Left ventricle myocardium inferior (tissue), 1 donor: ENCODE data around the gene TDRD12. TPM values are rescaled to one million over a fixed set of nuclear protein-coding genes. Genes with fewer than 3 reads are reported as not detected.

Experiments
- DNase-seq: peaks from one replicate; pipeline ENCODE4 v3.0.0-alpha.2; 2020
- H3K27ac ChIP-seq: fragments of 200-600 bp; replicated peaks from 2 replicates; pipeline ENCODE4 v1.8.0; 2021
- H3K27me3 ChIP-seq: fragments of 200-600 bp; 2 replicates; pipeline ENCODE4 v1.8.0; 2021; ENCODE audit warnings: low read depth
- H3K36me3 ChIP-seq: fragments of 200-600 bp; 2 replicates; pipeline ENCODE4 v1.8.0; 2021
- H3K4me1 ChIP-seq: fragments of 200-600 bp; 2 replicates; pipeline ENCODE4 v1.8.0; 2021
- H3K4me3 ChIP-seq: fragments of 200-600 bp; 2 replicates; pipeline ENCODE4 v1.8.0; 2021; ENCODE audit warnings: mild to moderate bottlenecking, moderate library complexity
- H3K9me3 ChIP-seq: fragments of 200-600 bp; replicated peaks from 2 replicates; pipeline ENCODE4 v1.8.0; 2021
- CTCF ChIP-seq: fragments of 200-600 bp; IDR thresholded peaks from 2 replicates; pipeline ENCODE4 v1.8.0; 2021; ENCODE audit warnings: antibody characterized with exemption, mild to moderate bottlenecking, borderline replicate concordance
- intact Hi-C: fragments of 100-400 bp; cut with micrococcal nuclease; formaldehyde crosslinking; loops from one replicate; pipeline ENCODE4 v1.11.0; 2022
- total RNA-seq: library from RNA; stranded (reverse); fragmentation: NEBNext Ultra II Directional; extraction: Animal tissue kit (Norgen Biotek cat#: 25700); gene quantifications from one replicate; pipeline ENCODE4 v1.2.1, GENCODE V29; 2021
- donor health status: DM: no; HTN: yes; CAD: no; lungs with severe emphysema.

Gene TDRD12
- total RNA-seq, 1 donor from 2014 or later, result not detected

- H3K27me3 ChIP-seq, result peaks cover 10% of the 10 kb centered on the region
- H3K4me1 ChIP-seq, result no peaks in the 10 kb centered on the region
- intact Hi-C loops, result no loop called here
- H3K9me3 ChIP-seq, result peaks cover 8% of the 10 kb centered on the region
- no peak for DNase-seq
- H3K36me3 ChIP-seq, result no peaks in the 10 kb centered on the region
- no peak overlapping the region for H3K27ac ChIP-seq
- no peak for TF ChIP-seq CTCF
- H3K4me3 ChIP-seq, result no peak overlapping the region
Measured at GRCh38 chr19:32789429-32789828, 69.9 kb downstream of the TDRD12 start.

- Histone ChIP-seq H3K4me1 (no peaks in the 10 kb centered on the region), H3K36me3 (no peaks in the 10 kb centered on the region), H3K27ac (no peak overlapping the region), H3K27me3 (peaks cover 7% of the 10 kb centered on the region), H3K4me3 (no peak overlapping the region), H3K9me3 (no peaks in the 10 kb centered on the region)
- intact Hi-C loops, result no loop called here
- DNase-seq, result no peak
- no peak for TF ChIP-seq CTCF
Measured at GRCh38 chr19:32798201-32798600, 78.6 kb downstream of the TDRD12 start.

- intact Hi-C loops, result no loop called here
- H3K4me3 ChIP-seq, result no peak overlapping the region
- no peak for TF ChIP-seq CTCF
- H3K27ac ChIP-seq, result no peak overlapping the region
- no peaks in the 10 kb centered on the region for H3K9me3 ChIP-seq
- DNase-seq, result no peak
- H3K36me3 ChIP-seq, result no peaks in the 10 kb centered on the region
- no peaks in the 10 kb centered on the region for H3K4me1 ChIP-seq
- peaks cover 26% of the 10 kb centered on the region for H3K27me3 ChIP-seq
Measured at GRCh38 chr19:32800191-32800590, 80.6 kb downstream of the TDRD12 start.

- Histone ChIP-seq H3K4me3 (no peak overlapping the region), H3K4me1 (no peaks in the 10 kb centered on the region), H3K27me3 (peaks cover 32% of the 10 kb centered on the region), H3K9me3 (no peaks in the 10 kb centered on the region), H3K27ac (no peak overlapping the region), H3K36me3 (no peaks in the 10 kb centered on the region)
- no peak for DNase-seq
- intact Hi-C loops, result no loop called here
- no peak for TF ChIP-seq CTCF
Measured at GRCh38 chr19:32800754-32801153, 81.2 kb downstream of the TDRD12 start.

GRCh38 chr19:32802840-32803239 lies 83.3 kb downstream of the TDRD12 start:
- Histone ChIP-seq H3K27ac (no peak overlapping the region), H3K27me3 (peaks cover 48% of the 10 kb centered on the region), H3K36me3 (no peaks in the 10 kb centered on the region), H3K4me3 (no peak overlapping the region), H3K9me3 (no peaks in the 10 kb centered on the region), H3K4me1 (no peaks in the 10 kb centered on the region)
- no peak for TF ChIP-seq CTCF
- no peak for DNase-seq
- intact Hi-C loops, result no loop called here

- Histone ChIP-seq H3K4me3 (no peak overlapping the region), H3K4me1 (no peaks in the 10 kb centered on the region), H3K36me3 (no peaks in the 10 kb centered on the region), H3K9me3 (no peaks in the 10 kb centered on the region), H3K27me3 (peaks cover 83% of the 10 kb centered on the region), H3K27ac (no peak overlapping the region)
- DNase-seq, result no peak
- intact Hi-C loops, result no loop called here
- no peak for TF ChIP-seq CTCF
Measured at GRCh38 chr19:32808236-32808635, 88.7 kb downstream of the TDRD12 start.
